Measurements from ENCODE around the gene ATRNL1. TPM values are rescaled to one million over a fixed set of nuclear protein-coding genes. Genes with fewer than 3 reads are reported as not detected.

Gene ATRNL1
- polyA plus RNA-seq, 1 of the 3 experiments (the other 2 are of a cell fraction): 0.67 TPM

DNA sequence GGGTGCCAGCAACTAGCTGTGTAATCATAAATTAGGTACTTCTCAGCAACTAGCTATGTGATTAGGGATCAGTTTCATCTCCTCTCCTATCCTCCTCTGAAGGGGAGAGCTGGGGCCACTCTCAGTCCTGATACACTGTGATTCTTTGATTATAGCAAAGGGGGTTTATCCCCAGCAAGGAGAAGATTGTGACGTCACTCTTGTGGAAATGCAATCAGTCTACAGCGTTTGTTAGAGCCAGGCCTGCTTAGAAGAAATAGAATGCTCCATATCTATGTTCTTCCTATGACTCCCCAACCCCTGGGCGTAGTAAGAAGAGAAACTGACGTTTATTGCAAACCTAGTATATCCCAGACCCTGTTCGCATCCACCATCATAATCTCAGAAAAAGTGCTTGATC is 871.7 kb downstream of the ATRNL1 start (continued):
- TF ChIP-seq, protein P1, sequence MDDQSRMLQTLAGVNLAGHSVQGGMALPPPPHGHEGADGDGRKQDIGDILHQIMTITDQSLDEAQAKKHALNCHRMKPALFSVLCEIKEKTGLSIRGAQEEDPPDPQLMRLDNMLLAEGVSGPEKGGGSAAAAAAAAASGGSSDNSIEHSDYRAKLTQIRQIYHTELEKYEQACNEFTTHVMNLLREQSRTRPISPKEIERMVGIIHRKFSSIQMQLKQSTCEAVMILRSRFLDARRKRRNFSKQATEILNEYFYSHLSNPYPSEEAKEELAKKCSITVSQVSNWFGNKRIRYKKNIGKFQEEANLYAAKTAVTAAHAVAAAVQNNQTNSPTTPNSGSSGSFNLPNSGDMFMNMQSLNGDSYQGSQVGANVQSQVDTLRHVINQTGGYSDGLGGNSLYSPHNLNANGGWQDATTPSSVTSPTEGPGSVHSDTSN (IDR thresholded peaks at IDR 0.05): no peak
- no peak for TF ChIP-seq MEF2A (IDR thresholded peaks at IDR 0.05; ENCODE audit: borderline replicate concordance, low read depth)

DNA sequence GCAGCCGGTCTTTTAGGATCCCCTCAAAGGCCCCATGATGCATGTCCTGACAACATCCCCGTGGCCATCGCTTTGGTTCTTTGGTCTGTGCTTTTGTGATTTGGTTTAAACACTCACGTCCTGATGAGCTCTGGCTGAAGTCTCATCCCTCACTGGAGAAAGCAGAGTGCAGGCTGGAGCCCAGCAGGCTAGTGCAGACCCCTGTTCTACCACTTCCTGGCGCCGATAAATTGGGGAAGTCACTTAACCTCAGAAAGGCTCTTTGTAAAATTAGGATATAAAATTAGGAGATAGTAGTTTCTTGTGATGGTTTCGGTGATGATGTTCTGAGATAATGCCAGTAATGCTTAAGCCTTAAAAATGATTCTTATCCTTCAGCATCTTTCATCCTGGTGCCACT is 872.2 kb downstream of the ATRNL1 start:
- Histone ChIP-seq H4K20me1 (ENCODE audit: insufficient read depth) (no peaks in the 10 kb centered on the region), H3K4me3 (ENCODE audit: low read depth in 2 of 2, low read length in 1 of 2) (no peak overlapping the region), H3K9me3 (no peaks in the 10 kb centered on the region), H3K9ac (no peak overlapping the region), H3K4me2 (no peak overlapping the region), H3K36me3 (replicated peaks in 1 of 2; ENCODE audit: control insufficient read depth in 1 of 2, insufficient read depth in 2 of 2, low read length in 1 of 2) (no peaks in the 10 kb centered on the region), H3K4me1 (ENCODE audit: control insufficient read depth in 1 of 2, insufficient read depth in 2 of 2, low read depth in 1 of 2, low read length in 1 of 2) (no peaks in the 10 kb centered on the region), H3K79me2 (ENCODE audit: insufficient read depth) (no peaks in the 10 kb centered on the region), H3F3A (replicated peaks; ENCODE audit: insufficient read depth) (no peaks in the 10 kb centered on the region), H3K9me2 (no peaks in the 10 kb centered on the region), H2AFZ (ENCODE audit: low read depth) (no peak overlapping the region), H3K27me3 (ENCODE audit: insufficient read depth) (no peaks in the 10 kb centered on the region), H3K27ac (ENCODE audit: low read depth in 2 of 2, low read length in 1 of 2) (no peak overlapping the region)
- no peak for DNase-seq
- 73% methylated on average over 7 of the region's 7 CpGs for WGBS (ENCODE audit: low lambda C conversion rate)
- no peak for TF ChIP-seq TCF12 (IDR thresholded peaks at IDR 0.05)
- no peak for TF ChIP-seq POLR2AphosphoS5 (IDR thresholded peaks at IDR 0.05; ENCODE audit: low read depth, low read length)
- TF ChIP-seq SMC3 (IDR thresholded peaks at IDR 0.05; ENCODE audit: low read depth, low read length): no peak
- TF ChIP-seq, protein P2, sequence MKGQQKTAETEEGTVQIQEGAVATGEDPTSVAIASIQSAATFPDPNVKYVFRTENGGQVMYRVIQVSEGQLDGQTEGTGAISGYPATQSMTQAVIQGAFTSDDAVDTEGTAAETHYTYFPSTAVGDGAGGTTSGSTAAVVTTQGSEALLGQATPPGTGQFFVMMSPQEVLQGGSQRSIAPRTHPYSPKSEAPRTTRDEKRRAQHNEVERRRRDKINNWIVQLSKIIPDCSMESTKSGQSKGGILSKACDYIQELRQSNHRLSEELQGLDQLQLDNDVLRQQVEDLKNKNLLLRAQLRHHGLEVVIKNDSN (IDR thresholded peaks at IDR 0.05; ENCODE audit: borderline replicate concordance, low read depth): no peak
- TF ChIP-seq, protein P3, sequence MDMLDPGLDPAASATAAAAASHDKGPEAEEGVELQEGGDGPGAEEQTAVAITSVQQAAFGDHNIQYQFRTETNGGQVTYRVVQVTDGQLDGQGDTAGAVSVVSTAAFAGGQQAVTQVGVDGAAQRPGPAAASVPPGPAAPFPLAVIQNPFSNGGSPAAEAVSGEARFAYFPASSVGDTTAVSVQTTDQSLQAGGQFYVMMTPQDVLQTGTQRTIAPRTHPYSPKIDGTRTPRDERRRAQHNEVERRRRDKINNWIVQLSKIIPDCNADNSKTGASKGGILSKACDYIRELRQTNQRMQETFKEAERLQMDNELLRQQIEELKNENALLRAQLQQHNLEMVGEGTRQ (IDR thresholded peaks at IDR 0.05; ENCODE audit: borderline replicate concordance, low read depth, low read length): no peak
- TF ChIP-seq TAF1 (IDR thresholded peaks at IDR 0.05; ENCODE audit: borderline replicate concordance, low read depth, low read length): no peak
- no peak for TF ChIP-seq NFIC (IDR thresholded peaks at IDR 0.05; ENCODE audit: borderline replicate concordance)
- no peak for TF ChIP-seq RAD21 (IDR thresholded peaks at IDR 0.05; ENCODE audit: low read length)
- TF ChIP-seq MXI1 (IDR thresholded peaks at IDR 0.05; ENCODE audit: low read depth, low read length): no peak
- no peak for TF ChIP-seq EP300 (IDR thresholded peaks at IDR 0.05; ENCODE audit: borderline replicate concordance in 1 of 2, low read depth in 1 of 2, low read length in 1 of 2)
- TF ChIP-seq TEAD4 (IDR thresholded peaks at IDR 0.05; ENCODE audit: borderline replicate concordance, insufficient read depth): no peak
- TF ChIP-seq, protein P4, sequence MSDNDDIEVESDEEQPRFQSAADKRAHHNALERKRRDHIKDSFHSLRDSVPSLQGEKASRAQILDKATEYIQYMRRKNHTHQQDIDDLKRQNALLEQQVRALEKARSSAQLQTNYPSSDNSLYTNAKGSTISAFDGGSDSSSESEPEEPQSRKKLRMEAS (IDR thresholded peaks at IDR 0.05; ENCODE audit: low read depth): no peak
- no peak for TF ChIP-seq RCOR1 (IDR thresholded peaks at IDR 0.05; ENCODE audit: low read length)
- no peak for TF ChIP-seq JUND (IDR thresholded peaks at IDR 0.05)
- POLR2A ChIA-PET: no interaction called here
- CTCF ChIA-PET: no interaction called here
